ENCODE data around the gene DNAJC30. TPM values are rescaled to one million over a fixed set of nuclear protein-coding genes. Genes with fewer than 3 reads are reported as not detected.

Gene DNAJC30
- total RNA-seq, 1 donor from 2014 or later, result 14.7 TPM

DNA sequence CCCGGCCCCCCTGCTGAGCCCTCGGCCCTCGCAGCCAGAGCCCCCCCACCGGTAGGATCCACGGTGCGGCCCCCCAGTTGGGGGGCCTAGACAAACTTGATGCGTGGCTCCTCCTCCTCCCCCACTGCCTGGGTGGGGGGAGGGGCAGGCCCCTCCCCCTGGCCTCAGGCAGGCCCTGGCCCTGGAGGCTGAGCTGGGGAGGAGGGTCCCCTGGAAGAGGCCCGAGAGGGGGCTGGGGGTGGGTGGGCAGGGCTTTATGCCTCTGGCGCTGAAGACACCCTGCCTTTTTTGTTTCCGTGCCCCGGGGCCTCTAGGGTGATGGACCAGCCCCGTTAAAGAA, 12.0 kb downstream of the DNAJC30 start:
- no peak for DNase-seq (ENCODE audit: extremely low spot score, unreplicated experiment)
- H3K27me3 Mint-ChIP-seq, result no peaks in the 10 kb centered on the region
- H3K9me3 Mint-ChIP-seq, result no peaks in the 10 kb centered on the region
- H3K27ac Mint-ChIP-seq, result no peak overlapping the region
- TF ChIP-seq, protein P1, sequence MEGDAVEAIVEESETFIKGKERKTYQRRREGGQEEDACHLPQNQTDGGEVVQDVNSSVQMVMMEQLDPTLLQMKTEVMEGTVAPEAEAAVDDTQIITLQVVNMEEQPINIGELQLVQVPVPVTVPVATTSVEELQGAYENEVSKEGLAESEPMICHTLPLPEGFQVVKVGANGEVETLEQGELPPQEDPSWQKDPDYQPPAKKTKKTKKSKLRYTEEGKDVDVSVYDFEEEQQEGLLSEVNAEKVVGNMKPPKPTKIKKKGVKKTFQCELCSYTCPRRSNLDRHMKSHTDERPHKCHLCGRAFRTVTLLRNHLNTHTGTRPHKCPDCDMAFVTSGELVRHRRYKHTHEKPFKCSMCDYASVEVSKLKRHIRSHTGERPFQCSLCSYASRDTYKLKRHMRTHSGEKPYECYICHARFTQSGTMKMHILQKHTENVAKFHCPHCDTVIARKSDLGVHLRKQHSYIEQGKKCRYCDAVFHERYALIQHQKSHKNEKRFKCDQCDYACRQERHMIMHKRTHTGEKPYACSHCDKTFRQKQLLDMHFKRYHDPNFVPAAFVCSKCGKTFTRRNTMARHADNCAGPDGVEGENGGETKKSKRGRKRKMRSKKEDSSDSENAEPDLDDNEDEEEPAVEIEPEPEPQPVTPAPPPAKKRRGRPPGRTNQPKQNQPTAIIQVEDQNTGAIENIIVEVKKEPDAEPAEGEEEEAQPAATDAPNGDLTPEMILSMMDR (conservative IDR thresholded peaks at IDR 0.05), result no peak
- peaks cover 6% of the 10 kb centered on the region for H3K36me3 Mint-ChIP-seq
- peaks cover 16% of the 10 kb centered on the region for H3K4me1 Mint-ChIP-seq (ENCODE audit: unreplicated experiment)
- H3K4me3 Mint-ChIP-seq, result no peak overlapping the region

GRCh38 chr7:73669858-73670385, 13.3 kb downstream of the DNAJC30 start:
- no peak for DNase-seq (ENCODE audit: extremely low spot score, unreplicated experiment)
- Mint-ChIP-seq H3K36me3 (peaks cover 6% of the 10 kb centered on the region), H3K27me3 (no peaks in the 10 kb centered on the region), H3K4me3 (no peak overlapping the region), H3K4me1 (ENCODE audit: unreplicated experiment) (peaks cover 16% of the 10 kb centered on the region), H3K27ac (no peak overlapping the region), H3K9me3 (no peaks in the 10 kb centered on the region)
- TF ChIP-seq, protein P1 (conservative IDR thresholded peaks at IDR 0.05), result no peak

DNA sequence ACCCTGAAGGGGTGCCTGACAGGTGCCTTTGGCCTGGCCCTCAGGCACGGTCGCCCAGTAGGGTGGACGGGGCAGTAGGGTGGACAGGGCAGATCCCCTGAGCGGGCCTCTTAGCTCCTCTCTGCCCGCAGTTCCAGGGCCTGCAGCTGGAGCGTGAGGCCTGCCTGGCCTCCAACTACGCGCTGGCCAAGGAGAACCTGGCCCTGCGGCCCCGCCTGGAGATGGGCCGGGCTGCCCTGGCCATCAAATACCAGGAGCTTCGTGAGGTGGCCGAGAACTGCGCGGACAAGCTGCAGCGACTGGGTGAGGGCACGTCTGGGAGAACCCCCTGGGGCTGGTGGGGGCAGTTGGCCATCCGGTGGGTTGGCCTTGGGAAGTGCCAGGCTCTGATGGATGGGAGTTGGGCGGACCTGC, 14.0 kb downstream of the DNAJC30 start:
- Mint-ChIP-seq H3K9me3 (no peaks in the 10 kb centered on the region), H3K27ac (no peak overlapping the region), H3K36me3 (peaks cover 6% of the 10 kb centered on the region), H3K4me1 (ENCODE audit: unreplicated experiment) (peaks cover 21% of the 10 kb centered on the region), H3K27me3 (no peaks in the 10 kb centered on the region), H3K4me3 (peak overlapping the region; percentile 94)
- TF ChIP-seq, protein P1 (conservative IDR thresholded peaks at IDR 0.05), result no peak
- no peak for DNase-seq (ENCODE audit: extremely low spot score, unreplicated experiment)

DNA sequence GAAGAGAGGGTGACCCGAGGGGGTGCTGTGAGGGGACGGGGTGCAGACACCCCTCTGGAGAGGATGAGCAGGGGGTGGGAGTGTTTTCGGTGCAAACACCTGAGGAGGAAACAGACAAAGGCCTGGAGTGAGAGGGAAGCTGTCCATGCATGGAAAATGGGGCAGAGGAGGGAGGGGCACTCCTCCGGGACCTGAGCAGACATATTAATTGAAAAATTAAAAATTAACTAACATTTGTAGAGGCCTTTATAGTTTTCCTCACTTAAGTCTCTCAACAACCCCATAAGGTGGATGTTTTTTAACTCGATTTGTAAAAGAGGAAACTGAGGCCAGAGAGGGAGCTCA, 14.4 kb downstream of the DNAJC30 start:
- TF ChIP-seq, protein P1 (conservative IDR thresholded peaks at IDR 0.05), result no peak
- H3K27me3 Mint-ChIP-seq, result no peaks in the 10 kb centered on the region
- H3K4me1 Mint-ChIP-seq (ENCODE audit: unreplicated experiment), result peaks cover 24% of the 10 kb centered on the region
- H3K27ac Mint-ChIP-seq, result peak overlapping the region; percentile 81
- H3K9me3 Mint-ChIP-seq, result no peaks in the 10 kb centered on the region
- H3K4me3 Mint-ChIP-seq, result peak overlapping the region; percentile 94
- peaks cover 6% of the 10 kb centered on the region for H3K36me3 Mint-ChIP-seq
- DNase-seq (ENCODE audit: extremely low spot score, unreplicated experiment), result no peak

DNA sequence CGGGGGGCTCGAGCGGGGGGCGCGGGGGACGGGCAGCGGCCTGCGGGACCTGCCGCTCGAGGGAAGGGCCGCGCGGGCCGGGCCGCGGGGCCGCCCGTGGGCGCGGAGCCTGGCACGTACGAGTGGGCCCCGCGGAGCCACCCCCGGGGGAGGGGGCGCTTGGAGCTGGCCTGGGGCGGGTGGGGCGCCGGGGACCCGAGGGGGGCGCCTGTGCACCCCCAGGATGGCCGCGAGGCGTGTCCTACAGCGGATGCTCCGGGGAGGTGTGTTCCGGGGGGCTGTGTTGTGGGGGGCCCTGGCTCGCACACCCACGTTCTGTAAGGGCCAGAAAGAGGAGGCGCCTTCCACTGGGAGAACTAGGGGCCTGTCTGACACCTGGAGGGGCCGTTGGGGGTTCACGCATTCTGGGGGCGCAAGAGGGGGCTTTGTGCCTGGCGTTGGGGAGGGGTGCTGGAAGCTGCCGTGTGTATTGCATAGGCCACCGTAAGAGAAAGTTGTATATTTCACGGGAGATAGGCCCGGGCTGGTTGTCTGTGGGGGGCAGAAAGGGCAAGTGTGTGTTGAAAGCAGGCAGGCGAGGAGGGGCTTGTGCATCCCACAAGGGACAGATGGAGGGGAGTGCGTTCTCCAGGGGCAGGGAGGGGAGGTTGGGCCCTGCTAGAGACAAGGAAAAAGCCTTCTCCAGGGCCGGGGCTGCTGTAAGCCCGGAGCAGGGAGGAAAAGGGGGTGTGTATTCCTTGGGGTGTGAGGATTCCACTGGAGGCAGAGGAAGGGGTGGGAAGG, 15.0 kb downstream of the DNAJC30 start:
- peak overlapping the region; percentile 81 for H3K27ac Mint-ChIP-seq
- no peak for DNase-seq (ENCODE audit: extremely low spot score, unreplicated experiment)
- H3K27me3 Mint-ChIP-seq, result no peaks in the 10 kb centered on the region
- H3K4me1 Mint-ChIP-seq (ENCODE audit: unreplicated experiment), result peaks cover 24% of the 10 kb centered on the region
- H3K36me3 Mint-ChIP-seq, result peaks cover 6% of the 10 kb centered on the region
- TF ChIP-seq, protein P1 (conservative IDR thresholded peaks at IDR 0.05), result no peak
- H3K9me3 Mint-ChIP-seq, result peaks cover 2% of the 10 kb centered on the region
- H3K4me3 Mint-ChIP-seq, result peak overlapping the region; percentile 94
